Measurements from ENCODE around the gene MRPS34.

MRPS34 gene

DNA sequence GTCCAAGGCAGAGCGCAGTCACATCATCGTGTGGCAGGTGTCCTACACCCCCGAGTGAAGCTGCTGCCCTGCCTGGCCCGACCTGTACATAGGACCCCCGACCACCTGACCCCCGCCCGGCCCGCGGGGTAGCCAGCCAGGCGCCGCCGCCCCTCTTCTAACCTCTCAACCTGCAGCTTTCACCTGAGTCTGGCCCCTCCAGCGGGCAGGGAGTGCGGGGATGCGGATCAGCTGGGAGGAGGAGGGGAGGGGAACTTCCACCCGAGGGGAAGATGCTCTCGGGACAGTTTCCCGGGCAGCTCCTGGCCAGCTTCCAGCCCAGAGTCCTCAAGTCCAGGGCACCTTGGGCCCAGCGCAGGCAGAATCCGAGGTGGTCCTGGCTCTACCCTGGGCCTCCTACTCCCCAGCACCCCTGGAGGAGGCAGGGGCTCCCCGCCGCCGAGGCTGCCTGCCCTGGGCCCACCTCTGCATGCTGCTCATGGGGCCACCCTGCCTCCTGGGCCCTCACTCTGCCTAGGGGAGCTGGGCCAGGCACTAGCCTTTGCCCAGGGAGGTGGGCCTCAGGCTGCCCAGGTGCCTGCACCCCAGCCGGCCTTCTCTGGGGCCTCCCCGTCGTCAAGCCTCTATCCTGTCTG, 4.0 kb downstream of the MRPS34 start:
- DNase-seq = no peak

DNA sequence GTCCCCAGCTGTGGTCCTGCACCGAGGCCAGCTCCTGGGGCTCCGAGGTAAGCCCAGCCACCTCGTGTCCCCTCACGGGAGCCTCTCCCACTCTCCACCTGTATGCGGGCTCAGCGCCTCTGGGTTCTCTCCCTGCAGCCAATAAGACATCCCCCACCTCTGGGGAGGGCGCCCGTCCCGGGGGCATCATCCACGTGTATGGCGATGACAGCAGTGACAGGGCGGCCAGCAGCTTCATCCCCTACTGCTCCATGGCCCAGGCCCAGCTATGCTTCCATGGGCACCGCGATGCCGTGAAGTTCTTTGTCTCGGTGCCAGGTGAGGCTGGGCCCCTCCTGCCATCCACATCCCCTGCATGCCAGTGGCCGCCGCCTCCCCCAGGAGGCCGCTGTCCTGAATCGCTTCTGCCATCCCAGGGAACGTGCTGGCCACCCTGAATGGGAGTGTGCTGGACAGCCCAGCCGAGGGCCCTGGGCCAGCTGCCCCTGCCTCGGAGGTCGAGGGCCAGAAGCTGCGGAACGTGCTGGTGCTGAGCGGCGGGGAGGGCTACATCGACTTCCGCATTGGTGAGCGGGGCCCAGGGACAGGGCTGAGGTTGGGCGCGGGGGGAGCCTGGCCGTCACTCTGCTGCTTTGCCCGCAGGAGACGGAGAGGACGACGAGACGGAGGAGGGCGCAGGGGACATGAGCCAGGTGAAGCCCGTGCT, 4.7 kb downstream of the MRPS34 start:
- DNase-seq = no peak

DNA sequence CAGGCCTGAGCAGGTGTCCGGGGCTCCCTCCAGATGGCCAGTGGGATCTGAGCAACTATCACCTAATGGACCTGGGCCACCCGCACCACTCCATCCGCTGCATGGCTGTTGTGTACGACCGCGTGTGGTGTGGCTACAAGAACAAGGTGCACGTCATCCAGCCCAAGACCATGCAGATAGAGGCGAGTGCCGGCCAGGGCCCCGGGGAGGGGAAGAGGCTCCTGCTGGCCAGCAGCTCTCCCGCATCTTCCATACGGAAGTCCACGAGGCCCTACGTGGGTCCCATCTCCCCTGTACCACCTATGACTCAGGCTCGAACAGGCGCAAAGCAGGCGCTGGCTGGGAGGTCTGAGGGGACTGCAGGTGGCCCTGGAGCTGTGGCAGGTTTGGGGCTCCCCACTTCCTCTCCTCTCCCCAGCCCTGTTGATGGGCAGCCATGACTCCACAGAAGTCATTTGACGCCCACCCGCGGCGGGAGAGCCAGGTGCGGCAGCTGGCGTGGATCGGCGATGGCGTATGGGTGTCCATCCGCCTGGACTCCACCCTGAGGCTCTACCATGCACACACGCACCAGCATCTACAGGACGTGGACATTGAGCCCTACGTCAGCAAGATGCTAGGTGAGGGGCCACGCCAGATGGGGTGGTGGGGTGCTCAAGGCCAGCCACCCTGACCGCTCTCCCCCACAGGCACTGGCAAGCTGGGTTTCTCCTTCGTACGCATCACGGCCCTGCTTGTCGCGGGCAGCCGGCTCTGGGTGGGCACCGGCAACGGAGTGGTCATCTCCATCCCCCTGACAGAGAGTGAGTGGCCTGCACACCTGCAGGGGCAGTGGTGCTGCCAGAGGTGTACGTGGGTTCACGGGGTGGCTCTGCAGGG, 5.6 kb downstream of the MRPS34 start:
- DNase-seq = no peak

DNA sequence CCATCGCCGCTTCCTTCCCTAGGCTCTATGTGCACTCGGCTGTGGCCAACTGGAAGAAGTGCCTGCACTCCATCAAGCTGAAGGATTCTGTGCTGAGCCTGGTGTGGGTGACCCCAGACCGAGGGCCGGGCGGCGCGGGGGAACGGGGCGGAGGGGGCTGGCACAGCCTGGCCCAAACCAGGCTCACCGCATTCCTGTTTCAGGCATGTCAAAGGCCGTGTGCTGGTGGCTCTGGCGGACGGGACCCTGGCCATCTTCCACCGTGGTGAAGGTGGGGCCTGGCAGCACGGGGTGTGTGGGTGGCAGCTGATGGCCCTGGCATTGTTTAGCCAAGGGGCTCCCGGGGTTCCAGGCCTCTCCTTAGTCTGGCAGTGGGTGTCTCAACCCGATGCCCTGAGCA, 6.2 kb downstream of the MRPS34 start:
- no peak for DNase-seq

DNA sequence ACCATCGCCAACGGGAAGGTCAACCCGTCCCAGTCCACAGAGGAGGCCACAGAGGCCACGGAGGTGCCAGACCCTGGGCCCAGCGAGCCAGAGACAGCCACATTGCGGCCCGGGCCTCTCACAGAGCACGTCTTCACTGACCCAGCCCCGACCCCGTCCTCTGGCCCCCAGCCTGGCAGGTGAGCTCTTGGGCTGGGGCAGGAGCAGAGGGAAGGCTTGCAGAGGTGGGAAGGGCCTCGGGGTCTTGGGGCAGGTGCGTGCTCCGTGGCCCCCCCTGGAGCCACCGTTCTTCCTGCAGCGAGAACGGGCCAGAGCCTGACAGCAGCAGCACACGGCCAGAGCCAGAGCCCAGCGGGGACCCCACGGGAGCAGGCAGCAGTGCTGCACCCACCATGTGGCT, 6.7 kb downstream of the MRPS34 start:
- no peak for DNase-seq

DNA sequence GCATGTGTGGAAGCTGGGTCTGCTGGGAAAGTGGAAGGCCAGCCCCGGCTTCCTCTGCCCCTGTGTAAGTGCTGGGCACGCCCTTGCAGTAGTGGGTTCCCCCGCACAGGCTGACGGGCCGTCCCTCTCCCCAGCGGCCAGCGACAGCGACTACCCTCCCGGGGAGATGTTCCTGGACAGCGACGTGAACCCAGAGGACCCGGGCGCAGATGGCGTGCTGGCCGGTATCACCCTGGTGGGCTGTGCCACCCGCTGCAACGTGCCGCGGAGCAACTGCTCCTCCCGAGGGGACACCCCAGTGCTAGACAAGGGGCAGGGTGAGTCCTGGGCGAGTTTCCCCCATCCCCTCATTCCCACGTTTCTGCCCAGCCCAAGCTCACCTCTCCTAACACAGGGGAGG, 7.1 kb downstream of the MRPS34 start:
- no peak for DNase-seq

DNA sequence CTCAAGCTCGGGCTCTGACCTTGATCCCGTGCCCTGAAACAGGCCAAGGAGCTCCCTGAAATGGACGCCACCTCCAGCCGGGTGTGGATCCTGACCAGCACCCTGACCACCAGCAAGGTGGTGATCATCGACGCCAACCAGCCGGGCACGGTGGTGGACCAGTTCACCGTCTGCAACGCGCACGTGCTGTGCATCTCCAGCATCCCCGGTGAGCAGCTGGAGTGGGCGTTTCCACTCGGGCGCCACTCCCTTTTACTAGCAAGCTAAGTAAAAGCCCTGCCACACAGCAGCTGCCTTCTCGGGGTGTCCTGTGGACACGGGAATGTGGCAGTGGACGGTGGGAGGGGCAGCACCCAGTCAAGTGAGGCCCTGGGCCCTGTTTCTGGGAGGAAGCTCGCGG, 8.0 kb downstream of the MRPS34 start:
- no peak for DNase-seq

DNA sequence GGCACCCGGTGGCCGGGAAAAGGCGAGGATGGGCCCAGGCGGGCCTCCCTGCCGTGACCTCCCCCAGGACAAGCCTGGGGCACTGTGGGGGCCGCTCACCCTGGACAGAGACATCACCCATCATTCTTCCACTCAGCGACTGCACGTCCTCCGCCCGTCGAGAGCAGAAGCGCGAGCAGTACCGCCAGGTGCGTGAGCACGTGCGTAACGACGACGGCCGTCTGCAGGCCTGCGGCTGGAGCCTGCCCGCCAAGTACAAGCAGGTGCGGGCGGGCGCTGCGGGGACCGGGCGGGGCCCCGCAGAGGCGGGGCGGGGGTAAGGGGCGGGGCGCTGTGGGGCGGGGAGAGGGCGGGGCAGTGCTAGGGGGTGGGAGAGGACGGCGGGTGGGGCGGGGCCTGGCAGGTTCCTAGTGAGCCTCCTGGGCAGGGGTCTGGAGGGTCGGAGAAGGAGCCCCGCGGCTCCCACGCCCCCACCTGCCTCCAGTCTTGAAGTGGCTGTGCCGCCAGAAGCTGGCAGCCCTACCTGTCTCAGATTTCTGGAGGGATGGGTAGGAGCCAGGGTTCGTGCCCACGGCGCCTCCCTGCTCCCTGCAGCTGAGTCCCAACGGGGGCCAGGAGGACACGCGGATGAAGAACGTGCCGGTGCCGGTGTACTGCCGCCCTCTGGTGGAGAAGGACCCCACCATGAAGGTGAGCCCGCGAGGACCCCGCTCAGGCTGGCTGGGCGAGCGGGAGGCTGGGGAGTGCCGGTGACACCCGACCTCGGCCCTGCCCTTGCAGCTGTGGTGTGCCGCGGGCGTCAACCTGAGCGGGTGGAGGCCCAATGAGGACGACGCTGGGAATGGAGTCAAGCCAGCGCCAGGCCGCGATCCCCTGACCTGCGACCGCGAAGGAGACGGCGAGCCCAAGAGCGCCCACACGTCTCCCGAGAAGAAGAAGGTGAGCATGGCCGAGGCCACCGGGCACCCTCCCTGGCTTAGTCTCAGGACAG, 9.1 kb downstream of the MRPS34 start:
- DNase-seq = no peak

DNA sequence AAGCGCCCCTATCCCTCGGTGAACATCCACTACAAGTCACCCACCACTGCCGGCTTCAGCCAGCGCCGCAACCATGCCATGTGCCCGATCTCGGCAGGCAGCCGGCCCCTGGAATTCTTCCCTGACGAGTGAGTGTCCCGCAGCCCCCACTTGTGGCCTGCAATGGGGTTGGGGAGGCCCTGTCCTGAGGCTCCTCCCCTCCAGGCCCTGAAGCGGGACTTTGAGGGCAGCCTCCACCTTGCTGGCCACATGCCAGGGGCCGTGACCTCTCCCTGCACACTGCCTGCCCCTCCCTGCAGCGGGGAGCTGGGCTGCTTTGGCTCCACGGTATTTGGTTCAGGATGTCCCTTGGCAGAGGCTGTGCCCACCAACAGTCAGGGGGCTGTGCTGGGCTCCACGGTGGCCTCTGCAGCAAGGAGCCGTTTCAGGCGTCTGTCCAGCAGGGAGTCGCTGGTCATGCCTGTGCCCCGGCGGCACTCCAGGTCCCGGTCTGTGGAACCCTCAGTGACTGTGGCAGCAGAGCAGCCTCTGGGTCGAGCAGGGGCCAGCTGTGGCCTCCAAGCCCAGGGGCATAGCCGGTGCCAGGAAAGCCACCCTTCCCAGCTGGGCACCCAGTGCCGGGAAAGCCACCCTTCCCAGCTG, 9.9 kb downstream of the MRPS34 start:
- DNase-seq = no peak

DNA sequence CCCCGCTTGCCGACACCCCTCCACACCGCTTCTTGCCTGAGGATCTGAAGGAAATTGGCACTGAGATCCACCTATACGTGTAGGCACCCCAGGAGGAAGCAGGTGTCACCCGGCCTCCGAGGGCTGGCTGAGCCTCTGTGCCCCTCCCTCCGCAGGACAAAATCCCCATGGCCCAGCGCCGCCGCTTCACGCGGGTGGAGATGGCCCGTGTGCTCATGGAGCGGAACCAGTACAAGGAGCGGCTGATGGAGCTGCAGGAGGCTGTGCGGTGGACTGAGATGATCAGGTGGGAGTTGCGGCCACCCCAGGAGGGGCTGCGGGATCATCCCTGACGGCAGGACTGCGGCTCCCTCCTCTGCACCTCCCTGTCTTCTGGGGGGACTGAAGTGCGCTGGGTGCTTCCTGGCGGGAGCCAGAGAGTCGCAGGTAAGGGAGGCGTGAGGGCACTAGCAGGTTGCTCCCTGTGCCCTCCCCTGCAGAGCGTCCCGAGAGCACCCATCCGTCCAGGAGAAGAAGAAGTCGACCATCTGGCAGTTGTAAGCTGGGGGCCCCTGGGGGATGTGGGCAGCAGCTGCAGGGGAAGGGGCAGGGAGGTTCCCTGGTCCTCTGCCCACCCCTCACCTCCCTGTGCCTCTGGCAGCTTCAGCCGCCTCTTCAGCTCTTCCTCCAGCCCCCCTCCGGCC, 10.6 kb downstream of the MRPS34 start:
- DNase-seq = no peak

DNA sequence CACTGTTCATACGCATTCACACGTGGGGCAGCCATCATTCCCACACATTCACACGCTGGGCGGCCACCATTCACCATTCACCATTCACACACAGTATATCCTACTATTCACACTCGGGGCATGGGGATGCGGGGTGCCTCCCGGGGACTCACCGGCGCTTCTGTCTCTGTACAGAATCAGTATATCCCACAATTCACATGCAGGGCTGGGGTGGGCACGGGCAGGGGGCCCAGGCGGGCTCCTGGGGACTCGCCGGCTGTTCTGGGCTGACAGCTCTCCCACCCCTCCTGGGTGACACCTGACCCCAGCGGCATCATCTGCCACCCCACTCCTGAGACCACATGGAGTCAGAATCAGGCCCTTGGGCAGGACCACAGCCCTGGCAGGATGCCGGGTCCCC, 11.2 kb downstream of the MRPS34 start:
- no peak for DNase-seq

DNA sequence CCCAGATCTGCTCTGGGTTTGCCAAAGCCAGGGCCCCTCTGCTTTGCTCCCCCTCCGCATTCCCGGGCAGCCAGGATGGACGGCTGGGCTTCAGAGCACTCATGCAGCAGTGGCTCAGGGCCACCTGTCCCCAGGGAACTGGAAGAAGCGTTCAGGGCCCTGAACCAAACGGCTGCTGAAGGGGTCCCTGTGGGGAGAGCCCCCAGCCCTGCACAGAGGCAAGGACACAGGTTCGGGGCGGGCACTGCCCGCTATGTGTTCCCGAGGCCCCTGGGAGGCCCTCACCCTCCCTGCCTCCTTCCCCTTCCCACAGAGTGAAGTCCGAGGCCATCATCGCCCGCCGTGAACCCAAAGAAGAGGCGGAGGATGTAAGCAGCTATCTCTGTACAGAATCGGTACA, 12.0 kb downstream of the MRPS34 start:
- DNase-seq = no peak

DNA sequence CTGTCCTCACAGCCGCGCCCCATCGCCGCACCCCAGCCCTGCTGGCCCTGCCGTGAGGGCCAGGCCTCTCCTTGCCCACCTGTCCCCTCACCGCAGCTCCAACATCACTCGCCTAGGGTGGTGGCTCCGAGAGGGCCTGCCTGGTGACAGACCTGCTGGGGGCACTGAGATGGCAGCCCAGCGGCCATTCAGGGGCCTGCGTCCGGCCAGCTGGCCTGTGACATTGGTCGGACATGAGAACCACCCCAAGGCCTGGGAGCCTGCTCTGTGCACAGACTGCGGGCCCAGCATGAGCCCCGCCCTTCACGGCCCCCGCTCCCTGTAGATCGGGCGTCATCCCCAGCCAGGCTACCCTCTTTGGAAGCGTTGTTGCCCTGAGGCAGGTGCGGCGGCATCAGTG, 13.4 kb downstream of the MRPS34 start:
- no peak for DNase-seq

DNA sequence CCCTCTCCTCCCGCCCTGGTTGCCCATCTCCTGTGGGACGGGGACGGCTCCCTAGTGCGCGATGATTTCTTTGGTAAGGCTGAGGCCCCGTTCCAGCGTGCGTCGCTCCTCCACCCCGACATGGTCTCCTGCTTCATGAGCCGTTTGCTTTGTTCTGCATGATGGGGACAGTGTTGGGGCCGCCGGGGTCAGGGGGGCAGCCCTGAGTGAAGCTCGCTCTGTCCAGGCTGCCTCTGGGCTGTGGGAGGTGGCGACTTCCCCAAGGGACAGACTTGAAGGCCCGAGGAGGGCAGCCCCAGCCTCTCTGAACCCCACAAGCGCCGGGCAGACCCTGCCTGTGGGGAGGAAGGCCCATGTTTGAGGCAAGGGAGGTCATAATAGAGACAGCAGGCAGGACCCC, 14.0 kb downstream of the MRPS34 start:
- DNase-seq = no peak

DNA sequence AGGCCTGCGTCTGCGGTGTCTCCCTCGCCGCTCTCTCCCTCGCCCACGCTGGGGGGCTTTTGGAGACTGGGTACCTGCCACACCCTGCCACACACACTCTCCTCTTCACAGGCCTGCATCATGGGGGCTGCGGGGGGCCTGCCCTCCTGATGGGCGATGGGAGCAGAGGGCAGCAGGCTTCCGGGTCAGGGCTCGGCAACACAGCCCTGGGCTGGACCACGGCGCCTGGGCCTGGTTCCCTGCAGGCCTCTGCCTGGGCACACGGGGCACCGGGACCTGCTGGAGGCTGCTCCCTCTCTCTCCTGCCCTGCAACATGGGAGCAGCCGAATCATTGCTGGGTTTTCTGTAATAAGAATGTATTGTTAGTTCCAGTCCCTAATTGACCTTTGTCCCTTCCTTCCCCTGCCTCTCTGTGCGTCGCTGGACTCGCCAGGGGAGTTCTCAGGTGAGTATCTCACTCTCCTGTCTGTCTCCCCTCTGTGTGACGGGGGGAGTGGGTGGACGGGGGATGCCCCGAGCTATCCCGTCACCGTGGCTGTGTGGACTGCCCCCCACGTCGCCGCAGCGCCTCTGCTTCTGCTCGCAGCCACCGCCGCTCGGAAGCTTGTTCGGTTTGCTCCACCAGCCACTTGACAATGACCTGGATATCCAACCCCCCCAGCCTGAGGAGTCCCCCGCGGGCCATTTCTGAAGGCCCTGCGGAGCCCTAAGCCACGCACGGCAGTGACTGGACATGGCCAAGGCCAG, 15.0 kb downstream of the MRPS34 start:
- no peak for DNase-seq

DNA sequence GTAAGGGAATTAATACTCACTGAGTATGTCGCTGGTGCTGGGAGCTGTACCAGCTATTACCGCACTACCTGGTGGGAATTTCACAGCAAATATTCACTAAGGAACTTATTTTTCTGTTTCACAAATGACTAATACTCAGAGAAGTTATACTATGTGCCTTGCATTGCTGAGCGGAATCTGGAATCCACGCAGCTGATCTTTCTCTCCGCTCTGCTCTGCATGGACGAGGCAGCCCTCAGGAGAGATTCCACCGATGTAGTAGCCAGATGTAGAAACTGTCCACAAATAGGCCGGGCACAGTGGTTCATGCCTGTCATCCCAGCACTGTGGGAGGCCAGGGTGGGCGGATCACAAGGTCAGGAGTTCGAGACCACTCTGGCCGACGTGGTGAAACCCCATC, 18.7 kb downstream of the MRPS34 start:
- DNase-seq = no peak

DNA sequence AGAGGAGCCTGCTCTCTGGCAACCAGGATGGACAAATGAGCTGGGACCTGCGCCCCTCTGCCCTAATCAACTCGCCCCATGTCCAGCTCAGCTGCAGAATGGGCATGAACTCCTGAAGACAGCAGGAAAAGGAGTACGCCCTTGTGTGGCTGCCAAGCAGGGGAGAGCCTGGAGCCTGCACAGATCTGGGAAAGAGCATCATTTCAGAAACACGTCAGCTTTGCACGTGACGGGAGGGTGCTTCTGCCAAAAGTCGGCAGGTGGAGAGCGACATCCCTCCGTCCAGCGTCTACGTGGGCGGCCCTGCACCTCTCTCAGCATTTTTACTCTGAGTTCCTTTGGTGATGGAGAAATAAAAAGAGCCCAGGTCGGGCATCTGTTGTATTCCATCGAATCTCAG, 20.1 kb downstream of the MRPS34 start:
- DNase-seq = no peak

DNA sequence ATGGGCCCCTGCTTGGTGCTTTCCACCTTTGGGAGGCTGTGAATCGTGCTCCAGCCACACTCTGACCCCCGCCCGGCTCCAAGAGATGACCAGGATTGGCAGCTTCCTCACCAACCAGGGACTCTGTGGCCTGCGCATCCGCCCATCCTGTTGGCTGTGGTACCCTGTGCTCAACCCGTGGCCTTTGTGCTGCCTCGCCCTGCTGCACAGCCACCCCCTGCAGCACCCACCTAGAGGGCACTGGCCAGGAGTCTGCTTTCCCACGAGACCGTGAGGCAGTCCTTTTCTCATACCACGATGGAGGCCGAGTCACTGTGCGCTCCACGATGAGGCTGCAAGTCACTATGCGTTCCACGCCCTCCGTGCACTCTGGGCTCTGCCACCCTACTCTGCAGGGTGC, 21.0 kb downstream of the MRPS34 start:
- DNase-seq = no peak

DNA sequence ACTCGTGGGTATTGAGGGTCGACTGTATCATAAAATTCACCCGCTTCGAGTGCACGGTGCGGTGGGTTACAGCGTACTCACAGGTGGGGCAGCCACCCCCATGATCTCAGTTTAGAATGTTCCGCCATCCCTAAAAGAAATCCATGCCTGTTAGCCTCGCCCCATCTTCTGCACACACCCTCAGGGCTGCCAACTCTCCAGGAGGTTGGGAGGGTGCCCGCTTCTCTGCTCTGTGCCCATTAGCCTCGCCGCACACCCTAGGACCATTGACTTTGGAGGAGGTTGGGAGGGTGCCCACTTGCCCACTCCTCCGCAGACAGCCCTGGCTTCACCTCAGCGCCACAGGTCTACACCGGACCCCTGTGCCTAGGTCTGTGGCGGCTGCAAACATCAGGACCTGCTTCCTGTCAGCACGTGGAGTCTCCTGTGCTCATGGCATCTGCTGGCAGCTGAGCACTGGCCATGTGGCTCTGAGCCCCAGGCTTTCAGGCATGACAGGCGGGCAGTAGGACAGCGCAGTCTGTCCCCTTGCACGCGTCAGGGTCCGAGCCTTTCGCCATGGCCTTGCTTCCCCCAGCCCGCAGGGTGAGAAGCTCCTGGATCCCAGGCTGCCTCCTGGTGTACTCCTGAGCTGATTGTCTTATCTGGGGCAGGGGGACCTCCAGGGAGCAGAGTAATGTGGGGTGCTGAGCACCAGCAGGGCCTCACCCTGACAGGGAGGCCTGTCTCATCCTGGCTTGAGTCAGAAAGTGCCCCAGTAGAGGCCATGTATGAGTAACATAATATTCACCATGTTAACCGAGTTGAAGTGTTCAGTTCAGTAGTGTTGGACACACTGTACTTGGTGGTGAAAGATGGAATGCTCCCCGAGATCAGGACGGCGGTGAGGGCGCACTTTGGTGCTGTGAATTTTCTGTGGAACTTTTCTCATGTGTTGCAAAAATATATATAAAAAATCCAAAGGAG, 23.5 kb downstream of the MRPS34 start:
- DNase-seq = no peak

DNA sequence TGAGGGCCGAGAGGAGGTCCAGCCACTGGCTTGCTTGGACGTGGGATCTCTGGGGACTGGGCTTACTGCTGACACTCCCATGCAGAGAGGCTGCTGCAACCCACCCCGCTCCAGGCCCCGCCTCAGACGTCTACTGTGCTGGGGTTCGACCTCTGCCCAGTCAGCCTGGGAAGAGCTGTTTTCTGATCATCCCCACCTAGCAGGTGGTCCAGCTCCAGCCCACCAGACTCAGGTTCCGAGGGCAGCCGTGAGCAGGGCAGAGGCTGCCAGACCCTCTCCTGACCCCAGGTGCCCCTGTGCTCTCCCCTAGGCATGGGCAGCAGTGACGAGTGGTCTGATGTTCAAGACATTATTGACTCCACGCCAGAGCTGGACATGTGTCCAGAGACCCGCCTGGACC, 25.0 kb downstream of the MRPS34 start:
- DNase-seq = no peak
